GM19455 (cell line): ENCODE results near the gene DEFB126.
"Not testable (repeated sequence)": the region's sequence is repeated elsewhere in the genome, so short reads cannot be mapped to it uniquely, and the experiment has no call there.

Source experiments
- ATAC-seq: cut with Tn5 transposase; IDR thresholded peaks from one replicate; pipeline ENCODE4 v1.9.1; 2021; ENCODE audit not compliant: unreplicated experiment

Gene DEFB126, protein sequence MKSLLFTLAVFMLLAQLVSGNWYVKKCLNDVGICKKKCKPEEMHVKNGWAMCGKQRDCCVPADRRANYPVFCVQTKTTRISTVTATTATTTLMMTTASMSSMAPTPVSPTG

DNA sequence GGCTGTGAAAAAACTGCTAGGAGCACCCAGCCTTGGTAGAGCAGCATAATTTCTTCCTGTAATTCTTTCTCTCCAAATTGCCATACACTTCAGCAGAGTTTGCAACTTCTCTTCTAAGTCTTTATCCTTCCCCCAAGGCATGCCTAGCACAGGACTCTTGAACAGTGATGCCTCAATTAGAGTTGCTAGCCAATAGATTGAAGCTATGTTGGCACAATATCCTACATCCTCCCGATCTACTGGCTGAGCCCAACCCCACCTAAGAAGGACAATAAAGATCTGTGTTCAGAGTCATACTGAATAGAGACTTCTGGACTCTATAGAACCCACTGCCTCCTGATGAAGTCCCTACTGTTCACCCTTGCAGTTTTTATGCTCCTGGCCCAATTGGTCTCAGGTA, at the start of gene DEFB126:
DEFB126 (plus strand) TSS at position 301 of the 400 bp plus-strand sequence; CDS start at position 340, 39 bp downstream.
- no peak for ATAC-seq

DNA sequence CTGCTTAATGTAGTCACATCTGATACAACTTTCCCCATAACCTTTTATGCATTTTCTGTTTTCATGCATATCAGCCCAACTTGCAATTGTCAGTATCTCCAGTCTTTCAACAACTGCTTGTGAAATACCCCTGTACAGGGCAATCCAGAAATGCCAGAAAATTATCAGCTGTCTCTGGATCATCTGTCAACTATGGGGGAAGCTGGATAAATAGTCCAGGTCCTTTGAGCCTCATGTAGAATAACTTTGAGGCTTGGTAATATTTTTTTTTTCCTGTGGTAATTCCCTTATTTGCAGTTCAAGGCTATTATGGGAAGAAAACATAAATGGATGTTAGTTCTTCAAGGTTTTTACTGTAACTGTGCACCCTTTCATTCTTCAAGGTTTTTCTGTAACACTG, 48.7 kb upstream of the DEFB126 start:
- no peak for ATAC-seq

DNA sequence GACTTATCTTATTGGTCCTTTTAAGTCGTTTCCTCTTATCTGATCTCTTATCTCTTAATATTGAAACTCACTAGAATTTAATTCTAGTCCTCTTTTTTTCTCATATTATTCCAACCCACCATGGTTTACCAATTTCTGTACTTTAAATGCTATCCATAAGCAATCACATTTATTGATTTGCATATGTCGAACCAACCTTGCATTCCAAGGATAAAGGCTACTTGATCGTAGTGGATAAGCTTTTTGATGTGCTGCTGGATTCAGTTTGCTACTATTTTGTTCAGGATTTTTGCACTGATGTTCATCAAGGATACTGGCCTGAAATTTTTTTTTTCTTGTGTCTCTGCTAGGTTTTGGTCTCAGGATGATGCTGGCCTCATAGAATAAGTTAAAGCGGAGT, 47.2 kb upstream of the DEFB126 start:
- ATAC-seq: no peak

DNA sequence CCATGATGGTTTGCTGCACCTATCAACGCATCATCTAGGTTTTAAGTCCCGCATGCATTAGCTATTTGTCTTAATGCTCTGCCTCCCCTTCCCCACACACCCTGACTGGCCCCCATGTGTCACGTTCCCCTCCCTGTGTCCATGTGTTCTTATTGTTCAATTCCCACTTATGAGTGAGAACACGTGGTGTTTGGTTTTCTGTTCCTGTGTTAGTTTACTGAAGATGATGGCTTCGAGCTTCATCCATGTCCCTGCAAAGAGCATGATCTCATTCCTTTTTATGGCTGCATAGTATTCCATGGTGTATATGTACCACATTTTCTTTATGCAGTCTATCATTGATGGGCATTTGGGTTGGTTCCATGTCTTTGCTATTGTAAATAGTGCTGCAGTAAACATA, 44.7 kb upstream of the DEFB126 start:
- ATAC-seq: not testable (repeated sequence)

DNA sequence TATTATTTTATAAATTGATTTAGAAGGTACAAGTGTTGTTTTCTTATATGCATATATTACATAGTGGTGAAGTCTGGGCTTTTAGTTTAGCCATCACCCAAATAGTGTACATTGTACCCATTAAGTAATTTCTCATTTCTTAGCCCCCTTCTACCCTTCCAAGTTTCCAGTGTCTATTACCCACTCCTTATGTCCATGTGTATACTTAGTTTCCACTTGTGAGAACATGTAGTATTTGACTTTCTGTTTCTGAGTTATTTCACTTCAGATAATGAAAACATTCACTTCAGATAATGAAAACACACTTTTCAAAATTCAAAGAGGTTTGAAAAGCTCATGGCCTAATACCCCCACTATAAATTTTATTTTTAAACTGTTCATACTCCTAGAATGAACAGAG, 40.4 kb upstream of the DEFB126 start:
- no peak for ATAC-seq

DNA sequence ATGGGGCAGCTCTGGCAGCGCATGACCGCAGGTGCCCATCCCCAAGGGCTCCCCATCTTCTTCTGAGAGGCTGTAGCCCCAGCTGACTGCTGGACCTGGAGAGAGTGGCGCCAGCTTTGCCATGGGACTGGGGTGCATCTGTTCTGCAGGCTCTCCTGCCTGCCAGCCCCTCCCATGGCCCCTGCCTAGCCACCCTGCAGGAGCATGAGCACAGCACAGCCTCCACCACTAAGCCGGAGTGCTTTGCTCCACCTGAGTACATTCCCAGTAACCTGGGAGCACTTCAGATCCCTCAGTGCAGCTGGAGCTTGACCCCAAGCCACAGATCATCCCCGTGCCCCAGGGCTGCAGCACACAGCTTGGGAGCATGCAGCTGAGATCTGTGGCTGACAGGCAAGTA, 38.9 kb upstream of the DEFB126 start:
- ATAC-seq: no peak

DNA sequence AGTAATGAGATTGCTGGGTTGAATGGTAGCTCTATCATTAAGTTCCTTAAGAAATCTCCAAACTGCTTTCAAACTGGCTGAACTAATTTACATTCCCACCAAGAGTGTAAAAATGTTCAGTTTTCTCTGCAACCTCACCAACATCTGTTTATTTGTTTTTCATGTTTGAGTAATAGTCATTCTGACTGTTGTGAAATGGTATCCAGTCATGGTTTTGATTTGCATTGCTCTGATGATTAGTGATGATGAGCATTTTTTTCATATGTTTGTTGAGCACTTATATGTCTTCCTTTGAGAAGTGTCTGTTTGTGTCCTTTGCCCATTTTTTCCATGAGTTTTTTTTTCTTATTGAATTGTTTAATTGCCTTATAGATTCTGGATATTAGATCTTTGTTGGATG, 30.0 kb upstream of the DEFB126 start:
- no peak for ATAC-seq

DNA sequence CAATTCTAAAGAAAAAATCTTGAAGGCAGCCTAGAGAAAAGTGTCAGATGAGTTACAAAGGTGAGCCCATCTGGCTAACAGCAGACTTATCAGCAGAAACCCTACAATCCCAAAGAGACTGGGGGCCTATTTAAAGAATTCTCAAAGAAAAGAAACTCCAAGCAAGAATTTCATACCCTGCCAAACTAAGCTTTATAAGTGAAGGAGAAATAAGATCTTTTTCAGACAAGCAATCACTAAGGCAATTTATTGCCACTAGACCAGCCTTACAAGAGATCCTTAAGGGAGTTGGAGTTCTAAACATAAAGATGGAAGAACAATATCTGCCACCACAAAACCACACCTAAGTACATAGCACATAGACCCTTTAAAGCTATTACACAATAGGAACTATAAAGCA, 24.9 kb upstream of the DEFB126 start:
- no peak for ATAC-seq

DNA sequence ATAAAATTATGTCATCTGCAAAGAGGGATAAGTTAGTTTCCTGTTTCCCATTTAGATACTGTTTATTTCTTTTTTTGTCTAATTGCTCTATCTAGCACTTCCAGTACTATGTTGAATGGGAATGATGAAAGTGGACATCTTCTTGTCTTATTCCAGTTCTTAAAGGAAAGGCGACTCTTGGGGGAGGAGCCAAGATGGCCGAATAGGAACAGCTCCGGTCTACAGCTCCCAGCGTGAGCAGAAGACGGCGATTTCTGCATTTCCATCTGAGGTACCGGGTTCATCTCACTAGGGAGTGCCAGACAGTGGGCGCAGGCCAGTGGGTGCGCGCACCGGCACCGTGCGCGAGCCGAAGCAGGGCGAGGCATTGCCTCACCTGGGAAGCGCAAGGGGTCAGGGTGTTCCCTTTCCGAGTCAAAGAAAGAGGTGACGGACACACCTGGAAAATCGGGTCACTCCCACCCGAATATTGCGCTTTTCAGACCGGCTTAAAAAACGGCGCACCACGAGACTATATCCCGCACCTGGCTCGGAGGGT, 12.5 kb upstream of the DEFB126 start:
- not testable (repeated sequence) for ATAC-seq

DNA sequence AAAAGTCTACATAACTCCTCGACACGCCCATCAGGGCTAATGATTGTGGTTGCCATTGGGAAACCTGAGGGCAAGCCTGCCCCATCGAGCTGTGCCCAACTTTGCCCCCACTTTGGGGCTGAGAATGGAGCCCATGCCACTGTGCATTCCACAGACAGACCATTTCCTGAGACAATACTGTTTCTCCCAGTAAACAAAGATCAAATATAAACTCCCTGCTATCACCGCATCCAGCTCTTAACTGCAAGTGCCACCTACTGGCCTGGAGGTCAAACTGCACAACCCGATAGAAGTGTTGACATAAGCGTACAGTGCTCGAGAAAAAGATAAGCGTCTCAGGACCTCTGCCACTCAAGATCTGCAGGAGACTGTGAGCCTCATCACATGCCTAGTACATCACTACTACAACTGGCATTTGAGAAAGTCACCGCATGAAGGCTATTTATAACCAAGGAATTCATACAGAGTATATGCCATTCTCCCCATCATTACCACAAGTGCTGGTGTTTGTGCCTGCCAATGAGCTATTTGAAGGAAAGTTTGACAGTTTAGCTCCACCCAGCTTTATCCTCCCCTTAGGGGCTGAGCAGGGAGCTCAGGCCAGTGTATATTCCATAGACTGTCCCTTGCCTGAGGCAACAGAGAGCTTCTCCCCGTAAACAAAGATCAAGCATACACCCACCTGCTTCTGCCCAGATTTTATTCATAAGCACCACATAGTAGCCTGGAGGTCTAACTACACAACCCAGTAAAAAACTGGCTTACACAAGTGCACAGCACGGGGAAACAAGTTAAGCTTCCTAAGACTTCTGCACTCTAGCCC, 4.5 kb upstream of the DEFB126 start:
- no peak for ATAC-seq

DNA sequence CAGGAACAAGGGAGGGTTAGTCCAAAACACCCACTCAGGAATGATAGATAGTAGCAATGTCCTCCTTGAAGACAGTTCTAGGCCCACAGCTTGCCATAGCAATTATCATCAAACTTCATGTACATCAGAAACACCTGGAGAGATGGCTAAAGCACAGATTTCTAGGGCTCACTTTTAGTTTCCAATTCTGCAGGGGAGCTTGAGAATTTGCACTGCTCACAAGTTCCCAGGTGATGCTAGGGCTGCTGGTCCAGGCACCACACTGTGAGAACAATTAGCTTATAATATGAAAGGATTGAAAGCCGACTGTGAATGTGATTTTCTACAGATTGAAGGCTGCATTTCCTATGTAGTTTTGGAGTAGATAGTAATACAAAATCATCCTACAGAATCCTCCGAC, 3.5 kb downstream of the DEFB126 start:
- no peak for ATAC-seq

DNA sequence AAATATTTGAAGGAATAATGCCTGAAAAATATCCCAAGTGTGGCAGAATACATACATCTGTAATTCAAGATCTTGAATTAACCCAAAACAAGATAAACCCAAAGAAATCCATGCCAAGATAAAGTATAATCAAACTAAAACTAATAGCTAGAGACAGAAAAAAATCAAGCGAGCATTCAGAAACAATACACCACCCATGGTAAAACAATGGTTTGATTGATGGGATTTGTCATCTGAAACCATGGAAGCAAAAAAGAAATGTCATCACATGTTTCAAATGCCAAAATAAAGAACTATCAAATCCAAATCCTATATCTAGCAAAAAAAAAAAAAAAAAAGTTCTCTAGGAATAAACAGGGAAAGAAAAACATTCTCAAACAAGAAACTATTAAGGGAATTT, 9.7 kb downstream of the DEFB126 start:
- no peak for ATAC-seq

DNA sequence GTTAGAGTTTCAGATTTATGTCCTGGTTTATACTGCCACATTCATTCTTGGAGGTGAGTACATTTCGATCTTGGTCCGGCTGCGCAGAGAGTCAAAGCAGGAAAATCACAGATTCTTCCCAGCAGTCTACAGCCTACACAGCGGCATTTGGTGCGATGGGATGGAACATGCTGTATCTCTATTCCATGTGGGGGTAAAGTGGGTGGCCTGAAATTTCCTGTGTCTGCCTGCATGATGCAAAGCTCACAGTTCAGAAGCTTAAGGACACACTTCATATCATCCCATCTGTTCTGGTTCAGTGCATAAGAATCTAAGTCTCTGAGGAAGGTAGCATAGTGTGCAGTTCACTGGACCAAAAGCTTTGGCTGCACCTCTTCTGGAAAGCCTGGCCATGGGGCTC, 14.8 kb downstream of the DEFB126 start, which contains the start of gene DEFB127:
DEFB127 (plus strand) TSS at position 301 of the 400 bp plus-strand sequence; CDS start at position 392, 91 bp downstream.
- no peak for ATAC-seq

DNA sequence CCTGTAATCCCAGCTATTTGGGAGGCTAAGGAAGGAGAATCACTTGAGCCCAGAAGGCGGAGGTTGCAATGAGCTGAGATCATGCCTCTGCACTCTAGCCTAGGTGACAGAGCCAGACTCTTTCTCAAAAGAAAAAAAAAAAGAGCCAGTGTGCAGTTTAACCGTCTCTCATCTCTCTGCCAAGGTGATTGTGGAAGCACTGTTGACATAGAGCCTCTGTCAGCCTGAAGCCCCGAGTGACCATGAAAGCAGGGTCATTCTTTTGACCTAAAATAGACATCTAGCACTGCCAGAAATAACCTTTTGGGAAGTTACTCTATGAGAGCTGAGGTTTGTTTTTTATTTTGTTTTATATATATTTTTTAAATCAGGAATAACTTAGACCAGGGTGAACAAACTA, 22.2 kb downstream of the DEFB126 start:
- no peak for ATAC-seq

DNA sequence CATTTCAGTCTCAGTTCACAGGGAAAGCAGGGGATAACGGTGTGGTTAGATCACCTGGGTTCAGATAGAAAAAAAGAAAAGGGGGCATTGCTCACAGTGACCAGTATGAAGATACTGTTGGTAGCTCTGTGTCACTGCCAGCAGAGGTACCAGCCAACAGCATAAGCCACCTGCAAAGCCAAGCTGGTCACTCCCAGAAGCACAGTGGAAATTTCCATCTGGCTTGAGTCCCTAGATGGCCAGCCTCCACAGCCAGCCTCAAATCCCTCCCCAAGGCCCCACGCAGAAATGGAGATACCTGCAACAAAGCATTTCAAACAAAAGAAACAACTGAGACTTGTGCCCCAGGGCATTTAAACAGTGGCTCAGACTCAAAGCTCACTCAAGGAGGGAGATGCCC, 26.5 kb downstream of the DEFB126 start:
- ATAC-seq: no peak

DNA sequence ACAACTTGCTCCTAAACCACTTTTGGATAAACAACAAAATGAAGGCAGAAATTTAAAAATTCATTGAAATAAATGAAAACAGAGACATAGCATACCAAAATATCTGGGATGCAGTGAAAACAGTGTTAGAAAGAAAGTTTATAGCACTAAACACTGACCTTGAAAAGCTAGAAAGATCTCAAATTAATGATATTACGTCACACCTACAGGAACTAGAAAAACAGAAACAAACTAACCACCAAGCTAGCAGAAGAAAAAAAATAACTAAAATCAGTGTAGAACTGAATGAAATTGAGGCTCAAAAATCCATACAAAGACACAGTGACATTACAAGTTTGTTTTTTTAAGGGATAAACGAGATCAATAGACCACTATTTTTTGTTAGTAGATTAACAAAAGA, 41.9 kb downstream of the DEFB126 start:
- ATAC-seq: no peak

DNA sequence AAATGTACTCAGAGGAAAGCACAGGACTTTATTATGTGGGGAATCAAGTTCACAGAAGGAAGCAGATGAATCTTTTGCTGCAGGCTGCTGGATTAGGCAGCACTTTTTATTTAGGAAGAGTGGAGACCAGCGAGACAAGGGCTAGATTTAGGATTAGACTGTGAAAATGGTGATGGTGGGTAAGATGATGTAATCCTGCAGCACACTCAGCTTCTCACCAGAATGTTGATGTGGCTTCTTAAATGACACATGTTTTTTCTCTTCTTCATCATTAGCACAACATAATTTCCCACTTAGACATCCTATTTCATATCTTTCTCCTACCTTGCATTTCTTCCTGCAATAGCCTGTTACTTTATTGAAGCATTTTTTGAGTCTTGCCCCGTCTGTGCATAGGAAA, 45.3 kb downstream of the DEFB126 start:
- no peak for ATAC-seq

DNA sequence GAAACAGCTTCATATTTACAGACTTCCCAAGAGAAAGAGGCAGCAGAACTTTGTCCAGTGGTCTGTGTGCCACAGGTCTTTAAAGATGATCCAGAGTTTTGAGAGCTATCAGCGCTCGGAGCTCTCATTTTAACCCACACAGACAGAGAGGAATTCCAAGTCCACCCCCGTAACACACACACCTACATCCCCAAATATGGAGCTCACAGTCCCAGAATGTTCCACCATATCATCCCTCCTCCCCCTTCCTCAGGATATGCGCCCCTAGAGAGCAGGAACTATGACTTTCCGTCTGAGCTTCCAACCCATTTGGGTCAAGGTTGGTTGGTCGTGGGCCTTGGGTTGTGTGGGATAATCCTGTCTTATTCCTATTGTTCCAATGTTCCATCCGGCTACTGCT, 47.2 kb downstream of the DEFB126 start, which contains the start of gene DEFB128:
DEFB128 (minus strand) TSS at position 101 of the 400 bp plus-strand sequence; CDS start at position 13, 88 bp downstream.
- ATAC-seq: no peak
